Adrenal gland (tissue), 12 donors: ENCODE data around the gene KLHL29. TPM values are rescaled to one million over a fixed set of nuclear protein-coding genes. Genes with fewer than 3 reads are reported as not detected.

Experiments used
- DNase-seq, 7 donors: peaks; one replicate each; pipeline ENCODE4 v3.0.0-alpha.2; 2019 to 2020
- H3K27ac ChIP-seq, 5 donors: fragments of 200-600 bp; sonication (generic) in 4 of 5; 1 replicate in 3 of 5; 2 replicates in 2 of 5; pipeline versions ENCODE4 v1.5.1 to v1.8.0; 2016 to 2020; ENCODE audit warnings: mild to moderate bottlenecking in 1 of 5
- H3K27me3 ChIP-seq: fragments of 200-600 bp; 2 replicates; pipeline ENCODE4 v1.8.0; 2021
- H3K36me3 ChIP-seq, 2 donors: fragments of 200-600 bp; replicated peaks in 1 of 2; 1 replicate in 1 of 2; 2 replicates in 1 of 2; pipeline versions ENCODE4 v1.5.1 to v1.8.0; 2018 to 2022
- H3K4me1 ChIP-seq, 2 donors: fragments of 200-600 bp; replicated peaks in 1 of 2; 1 replicate in 1 of 2; 2 replicates in 1 of 2; pipeline versions ENCODE4 v1.5.1 to v1.8.0; 2018 to 2021
- H3K4me3 ChIP-seq, 4 donors: fragments of 200-600 bp; sonication (generic) in 3 of 4; one replicate each; pipeline ENCODE4 v1.5.1; 2016 to 2018
- H3K9me3 ChIP-seq, 3 donors: fragments of 200-600 bp; sonication (generic) in 1 of 3; replicated peaks in 1 of 3; 1 replicate in 2 of 3; 2 replicates in 1 of 3; pipeline versions ENCODE4 v1.5.1 to v1.8.0; 2016 to 2021
- POLR2A ChIP-seq, 2 donors: fragments of 450-650 bp; IDR thresholded peaks; one replicate each; pipeline ENCODE4 v1.6.1; 2017; ENCODE audit warnings: antibody characterized with exemption in 2 of 2, mild to moderate bottlenecking in 2 of 2, moderate library complexity in 1 of 2
- WGBS, 4 donors: extraction: QIAGEN DNeasy Blood & Tissue Kit in 2 of 4; methylation state at CpG; one replicate each; pipeline versions ENCODE4 v1.1.5 to v1.1.7; 2013 to 2017; 5-methylcytosine and 5-hydroxymethylcytosine counted together
- intact Hi-C, 2 donors: fragments of 100-400 bp; cut with DNase I; formaldehyde crosslinking; loops; one replicate each; pipeline versions ENCODE4 v1.14.1 to v1.15.0; 2022 to 2023
- polyA plus RNA-seq, 3 donors: library from polyadenylated mRNA; stranded (reverse); fragments of 200-250 nt in 2 of 3; fragments of 350-450 nt in 1 of 3; fragmentation: Illumina TruSeq in 1 of 3; extraction: RNeasy Lipid Tissue Mini Kit (QIAGEN cat#74804) in 1 of 3; gene quantifications; one replicate each; pipeline ENCODE4 v1.2.3, GENCODE V29; 2013 to 2014
- total RNA-seq, 9 donors: library from RNA; depleted of rRNA in 4 of 9; stranded (reverse); fragments of >200 nt in 4 of 9; fragments of 120-200 nt in 1 of 9; fragmentation: NEBNext Ultra II Directional in 1 of 9; extraction: Animal tissue kit (Norgen Biotek cat#: 25700) in 1 of 9; gene quantifications; one replicate each; pipeline versions ENCODE4 v1.1.0 to v1.2.4, GENCODE V29; 2013 to 2023
- TF ChIP-seq, protein P1 (sequence below), 6 experiments: fragments of 450-650 bp in 4 of 6; fragments of 200-600 bp in 2 of 6; sonication (generic) in 1 of 6; IDR thresholded peaks; 1 replicate in 5 of 6; 2 replicates in 1 of 6; pipeline versions ENCODE4 v1.5.1 to v1.8.0; 2016 to 2021; ENCODE audit warnings: antibody characterized with exemption in 6 of 6, mild to moderate bottlenecking in 2 of 6, moderate library complexity in 1 of 6
- donor health status: healthy with polysubstance abuse.
- donor health status: Bipolar disorder and iron deficiency.
- donor health status: DM: yes; HTN: yes; CAD: no.
- donor health status: DM: no; HTN: no; CAD: no.
- donor health status: DM: no; HTN: no; CAD: no.
- donor health status: DM: yes; HTN: yes; CAD: no.

The KLHL29 gene
- total and polyA plus RNA-seq, 12 donors: 1.9 to 24.5 (median 15.7) TPM

DNA sequence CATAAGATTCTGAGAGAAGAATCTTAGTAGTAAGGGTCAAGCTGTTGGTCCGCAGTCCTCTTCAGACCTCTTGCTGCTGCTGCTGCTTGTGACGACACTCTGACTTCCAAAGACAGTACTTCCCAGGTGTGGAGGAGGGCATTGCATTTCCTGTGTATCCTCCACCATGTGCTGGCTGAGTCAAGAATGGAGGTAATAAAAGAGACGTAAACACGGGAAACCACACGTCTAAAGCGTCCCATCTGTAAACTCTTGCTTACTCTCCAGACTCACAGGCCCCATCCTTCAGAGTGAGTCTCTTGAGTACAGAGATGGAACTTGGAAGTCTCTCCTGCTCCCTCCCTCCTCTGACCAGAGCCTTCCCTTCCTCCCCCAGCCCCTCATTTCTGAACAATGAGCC lies 25.6 kb downstream of the KLHL29 start:
- H3K4me3 ChIP-seq: no peak overlapping the region
- DNase-seq: peak in 1 of 7 donors; percentile 20
- TF ChIP-seq, protein P1, sequence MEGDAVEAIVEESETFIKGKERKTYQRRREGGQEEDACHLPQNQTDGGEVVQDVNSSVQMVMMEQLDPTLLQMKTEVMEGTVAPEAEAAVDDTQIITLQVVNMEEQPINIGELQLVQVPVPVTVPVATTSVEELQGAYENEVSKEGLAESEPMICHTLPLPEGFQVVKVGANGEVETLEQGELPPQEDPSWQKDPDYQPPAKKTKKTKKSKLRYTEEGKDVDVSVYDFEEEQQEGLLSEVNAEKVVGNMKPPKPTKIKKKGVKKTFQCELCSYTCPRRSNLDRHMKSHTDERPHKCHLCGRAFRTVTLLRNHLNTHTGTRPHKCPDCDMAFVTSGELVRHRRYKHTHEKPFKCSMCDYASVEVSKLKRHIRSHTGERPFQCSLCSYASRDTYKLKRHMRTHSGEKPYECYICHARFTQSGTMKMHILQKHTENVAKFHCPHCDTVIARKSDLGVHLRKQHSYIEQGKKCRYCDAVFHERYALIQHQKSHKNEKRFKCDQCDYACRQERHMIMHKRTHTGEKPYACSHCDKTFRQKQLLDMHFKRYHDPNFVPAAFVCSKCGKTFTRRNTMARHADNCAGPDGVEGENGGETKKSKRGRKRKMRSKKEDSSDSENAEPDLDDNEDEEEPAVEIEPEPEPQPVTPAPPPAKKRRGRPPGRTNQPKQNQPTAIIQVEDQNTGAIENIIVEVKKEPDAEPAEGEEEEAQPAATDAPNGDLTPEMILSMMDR (IDR thresholded peaks at IDR 0.05): no peak
- no peak for TF ChIP-seq POLR2A (IDR thresholded peaks at IDR 0.05)
- intact Hi-C loops: no loop called here
- H3K27ac ChIP-seq: no peak overlapping the region
- no peaks in the 10 kb centered on the region for H3K36me3 ChIP-seq
- peaks cover 0 to 8% of the 10 kb centered on the region in 2 donors for H3K4me1 ChIP-seq
- no peaks in the 10 kb centered on the region for H3K27me3 ChIP-seq
- H3K9me3 ChIP-seq: no peaks in the 10 kb centered on the region
- 91 to 96% (median 93%) methylated on average over 6 of the region's 6 CpGs for WGBS, 4 donors

DNA sequence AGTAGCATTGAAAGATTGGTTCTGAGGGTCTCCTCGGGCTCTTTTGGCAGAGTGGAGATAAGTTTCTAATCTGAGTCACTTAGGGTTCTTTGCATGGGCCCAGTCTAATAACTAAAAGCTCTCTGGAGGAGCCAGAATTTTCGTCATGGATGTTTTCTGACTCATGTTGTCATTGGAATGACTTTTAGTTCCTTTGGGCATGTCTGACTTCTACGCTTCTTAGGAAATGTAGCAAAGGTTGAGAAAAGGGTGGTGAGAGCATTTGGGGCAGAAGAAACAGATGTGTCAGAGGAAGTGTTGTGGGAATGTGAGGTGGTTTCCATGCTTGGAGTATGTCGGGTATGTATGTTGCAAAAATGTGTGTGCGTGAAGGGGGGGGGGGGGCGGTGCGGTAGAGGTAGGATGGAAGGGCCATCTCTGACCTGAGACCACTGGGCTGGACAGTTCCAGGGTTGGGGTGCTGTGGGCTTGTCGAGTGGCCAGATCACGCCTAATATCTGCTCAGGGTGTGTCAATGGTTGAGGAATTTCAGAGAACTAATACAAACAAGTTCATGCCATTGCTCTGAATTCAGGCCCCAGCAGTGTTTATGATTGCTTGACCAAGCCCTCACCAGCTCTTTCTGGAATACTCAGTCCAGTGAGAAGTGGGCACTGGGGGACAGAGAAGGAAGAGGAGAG lies 26.9 kb downstream of the KLHL29 start:
- Histone ChIP-seq H3K4me1 (peaks cover 0 to 2% of the 10 kb centered on the region in 2 donors), H3K27ac (peak overlapping the region in 1 of 5 donors; percentile 18), H3K36me3 (no peaks in the 10 kb centered on the region), H3K9me3 (no peaks in the 10 kb centered on the region), H3K27me3 (no peaks in the 10 kb centered on the region), H3K4me3 (no peak overlapping the region)
- WGBS, 4 donors: 83 to 87% (median 84%) methylated on average over 9 of the region's 9 CpGs
- peak in 1 of 7 donors; percentile 25 for DNase-seq
- intact Hi-C loops: no loop called here
- TF ChIP-seq, protein P1 (IDR thresholded peaks at IDR 0.05): no peak
- no peak for TF ChIP-seq POLR2A (IDR thresholded peaks at IDR 0.05)

DNA sequence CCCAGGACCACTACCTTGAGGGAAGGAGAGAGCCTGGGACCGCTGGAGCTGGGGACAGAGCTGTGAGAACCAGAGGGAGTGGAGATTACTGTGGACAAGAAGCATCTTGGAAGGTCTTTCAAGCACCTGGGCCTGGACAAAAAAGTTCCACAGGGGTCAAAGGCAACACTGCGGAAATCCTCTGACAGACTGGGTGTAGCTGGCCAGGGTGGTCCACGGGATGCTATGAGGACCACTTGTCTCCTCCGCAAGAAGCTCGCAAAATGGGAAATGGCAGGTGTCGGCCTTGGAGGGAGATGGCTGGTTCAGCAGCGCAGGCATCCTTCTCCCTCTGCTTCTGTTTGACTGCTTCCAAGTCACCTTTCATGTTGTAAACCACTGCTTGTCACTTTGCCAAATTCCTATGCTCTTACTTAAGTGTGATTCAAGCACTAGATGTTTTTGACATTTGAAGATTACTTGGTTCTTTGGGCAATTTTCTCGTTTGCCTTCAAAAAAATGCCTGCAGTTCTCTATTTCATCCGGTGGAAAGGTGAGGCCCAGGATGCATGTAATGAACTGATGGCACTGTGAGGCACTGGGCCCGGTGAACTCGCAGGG lies 27.7 kb downstream of the KLHL29 start:
- Histone ChIP-seq H3K4me3 (no peak overlapping the region), H3K9me3 (no peaks in the 10 kb centered on the region), H3K27me3 (no peaks in the 10 kb centered on the region), H3K27ac (peak overlapping the region in 1 of 5 donors; percentile 18), H3K36me3 (no peaks in the 10 kb centered on the region), H3K4me1 (no peaks in the 10 kb centered on the region)
- TF ChIP-seq POLR2A (IDR thresholded peaks at IDR 0.05): no peak
- TF ChIP-seq, protein P1 (IDR thresholded peaks at IDR 0.05): no peak
- intact Hi-C loops: no loop called here
- peak in 1 of 7 donors; percentile 45 for DNase-seq
- 78 to 84% (median 80%) methylated on average over 11 of the region's 11 CpGs for WGBS, 4 donors

DNA sequence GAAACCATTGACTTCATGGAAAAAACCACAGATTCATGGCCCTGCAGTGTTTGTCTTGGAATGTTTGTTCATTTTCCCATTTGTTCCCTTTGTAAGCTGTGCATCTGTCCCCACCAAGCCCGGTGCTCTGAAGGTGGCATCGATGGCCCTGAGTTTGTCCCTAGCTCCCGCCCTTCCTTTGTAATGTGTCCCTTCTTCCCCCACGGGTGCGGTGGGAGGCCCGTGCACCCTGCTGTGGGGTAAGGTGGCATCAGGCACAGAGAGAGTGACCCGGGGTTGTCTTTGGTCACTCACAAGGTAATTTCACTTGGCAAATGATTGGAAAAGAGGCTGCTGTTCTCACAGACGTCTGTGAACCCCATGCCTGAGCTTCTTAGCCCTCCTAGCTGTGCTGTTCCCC lies 28.7 kb downstream of the KLHL29 start:
- Histone ChIP-seq H3K4me3 (no peak overlapping the region), H3K9me3 (no peaks in the 10 kb centered on the region), H3K36me3 (no peaks in the 10 kb centered on the region), H3K27me3 (no peaks in the 10 kb centered on the region), H3K4me1 (peaks cover 0 to 6% of the 10 kb centered on the region in 2 donors), H3K27ac (no peak overlapping the region)
- 90 to 94% (median 92%) methylated on average over 8 of the region's 8 CpGs for WGBS, 4 donors
- DNase-seq: peak in 1 of 7 donors; percentile 28
- TF ChIP-seq, protein P1 (IDR thresholded peaks at IDR 0.05): no peak
- TF ChIP-seq POLR2A (IDR thresholded peaks at IDR 0.05): no peak
- intact Hi-C loops: no loop called here
